Measurements from ENCODE around the gene DAP. TPM values are rescaled to one million over a fixed set of nuclear protein-coding genes. Genes with fewer than 3 reads are reported as not detected.
A peak's percentile ranks its signal among the peaks of the same experiment; 100 is the strongest.

DAP gene
- total and polyA plus RNA-seq, 2 of the 13 experiments (the other 11 are each of a cell fraction or from before 2014, with no cell fraction given), result 22.0 to 57.5 TPM

GRCh38 chr5:10740384-10740783, 20.6 kb downstream of the DAP start:
- H3K4me1 ChIP-seq (ENCODE audit: insufficient read depth, low read length), result no peaks in the 10 kb centered on the region
- POLR2A ChIA-PET, result no interaction called here
- H3K4me3 ChIP-seq (replicated peaks in 1 of 3; ENCODE audit: insufficient read depth in 1 of 3, low read depth in 2 of 3, low read length in 3 of 3), result no peak overlapping the region
- in situ Hi-C loops (cut with HindIII; ENCODE audit: extremely low pct_ligation_motif_present, low pct_unique_long_range_greater_than_20kb) (no loop called here), intact Hi-C loops (cut with micrococcal nuclease; ENCODE audit: unreplicated experiment) (no loop called here)
- peaks cover 6% of the 10 kb centered on the region; the same call in 1 of the 2 replicates for H4K20me1 ChIP-seq (ENCODE audit: insufficient read depth, low read length)
- H3K9me3 ChIP-seq (ENCODE audit: low read length), result no peaks in the 10 kb centered on the region
- no peaks in the 10 kb centered on the region for H3K27me3 ChIP-seq (ENCODE audit: control insufficient read depth in 1 of 2, insufficient read depth in 2 of 2, low read length in 2 of 2)
- no peak for FAIRE-seq
- no peak for DNase-seq (ENCODE audit: low spot score)
- WGBS (ENCODE audit: low lambda C conversion rate), result 97% methylated on average over 2 of the region's 2 CpGs
- H3K27ac ChIP-seq (ENCODE audit: extremely low read length, insufficient read depth, low read length), result no peak overlapping the region
- ATAC-seq, result no peak
- H3K36me3 ChIP-seq (replicated peaks in 1 of 2; ENCODE audit: control insufficient read depth in 1 of 2, insufficient read depth in 2 of 2, low read length in 2 of 2), result peaks cover 19 to 57% of the 10 kb centered on the region in 2 experiments
- no peak overlapping the region for H3K4me2 ChIP-seq (ENCODE audit: low read depth, low read length)
- H3K9ac ChIP-seq (ENCODE audit: insufficient read depth, low read depth, low read length), result no peak overlapping the region
- TF ChIP-seq TOE1 (CRISPR knock-in tag; IDR thresholded peaks at IDR 0.05), result no peak
- peak; percentile 98 for TF ChIP-seq ZNF317 (CRISPR knock-in tag; IDR thresholded peaks at IDR 0.05)
- TF ChIP-seq GZF1 (CRISPR knock-in tag; IDR thresholded peaks at IDR 0.05), result no peak
- no TSS peak for BruUV-seq (replicated peaks)
- H3K79me2 ChIP-seq (ENCODE audit: insufficient read depth, low read length), result peaks cover 25% of the 10 kb centered on the region
- CTCF ChIA-PET (ENCODE audit: low intra/inter-chr PET ratio, low total read pairs), result no interaction called here
- H2AFZ ChIP-seq (ENCODE audit: low read length), result no peak overlapping the region

- POLR2A ChIA-PET, result no interaction called here
- H3K4me1 ChIP-seq (ENCODE audit: insufficient read depth, low read length), result peaks cover 6% of the 10 kb centered on the region; the same call in 1 of the 2 replicates
- H3K9ac ChIP-seq (ENCODE audit: insufficient read depth, low read depth, low read length), result no peak overlapping the region
- no peaks in the 10 kb centered on the region for H3K27me3 ChIP-seq (ENCODE audit: control insufficient read depth in 1 of 2, insufficient read depth in 2 of 2, low read length in 2 of 2)
- no peak overlapping the region for H2AFZ ChIP-seq (ENCODE audit: low read length)
- ATAC-seq (no peak), DNase-seq (ENCODE audit: low spot score) (no peak), FAIRE-seq (no peak)
- H3K4me3 ChIP-seq (replicated peaks in 1 of 3; ENCODE audit: insufficient read depth in 1 of 3, low read depth in 2 of 3, low read length in 3 of 3), result no peak overlapping the region
- H3K79me2 ChIP-seq (ENCODE audit: insufficient read depth, low read length), result peaks cover 24% of the 10 kb centered on the region
- peaks cover 13 to 61% of the 10 kb centered on the region in 2 experiments for H3K36me3 ChIP-seq (replicated peaks in 1 of 2; ENCODE audit: control insufficient read depth in 1 of 2, insufficient read depth in 2 of 2, low read length in 2 of 2)
- CTCF ChIA-PET (ENCODE audit: low intra/inter-chr PET ratio, low total read pairs), result no interaction called here
- in situ Hi-C loops (cut with HindIII; ENCODE audit: extremely low pct_ligation_motif_present, low pct_unique_long_range_greater_than_20kb), result no loop called here
- no peak overlapping the region for H3K4me2 ChIP-seq (ENCODE audit: low read depth, low read length)
- no peaks in the 10 kb centered on the region for H3K9me3 ChIP-seq (ENCODE audit: low read length)
- BruUV-seq (replicated peaks), result no TSS peak
- intact Hi-C loops (cut with micrococcal nuclease; ENCODE audit: unreplicated experiment), result no loop called here
- H3K27ac ChIP-seq (ENCODE audit: extremely low read length, insufficient read depth, low read length), result no peak overlapping the region
- peaks cover 12% of the 10 kb centered on the region; the same call in 1 of the 2 replicates for H4K20me1 ChIP-seq (ENCODE audit: insufficient read depth, low read length)
- TF ChIP-seq ZNF546 (CRISPR knock-in tag; conservative IDR thresholded peaks at IDR 0.05) (no peak), TBL1XR1 (IDR thresholded peaks at IDR 0.05; ENCODE audit: borderline replicate concordance, low read length, partially characterized antibody) (no peak), AHDC1 (CRISPR knock-in tag; IDR thresholded peaks at IDR 0.05; ENCODE audit: borderline replicate concordance) (no peak), SOX5 (CRISPR knock-in tag; IDR thresholded peaks at IDR 0.05; ENCODE audit: borderline replicate concordance) (no peak), ZNF121 (CRISPR knock-in tag; IDR thresholded peaks at IDR 0.05) (no peak), EEA1 (CRISPR knock-in tag; IDR thresholded peaks at IDR 0.05; ENCODE audit: borderline replicate concordance) (no peak)
- TF ChIP-seq, protein P1, sequence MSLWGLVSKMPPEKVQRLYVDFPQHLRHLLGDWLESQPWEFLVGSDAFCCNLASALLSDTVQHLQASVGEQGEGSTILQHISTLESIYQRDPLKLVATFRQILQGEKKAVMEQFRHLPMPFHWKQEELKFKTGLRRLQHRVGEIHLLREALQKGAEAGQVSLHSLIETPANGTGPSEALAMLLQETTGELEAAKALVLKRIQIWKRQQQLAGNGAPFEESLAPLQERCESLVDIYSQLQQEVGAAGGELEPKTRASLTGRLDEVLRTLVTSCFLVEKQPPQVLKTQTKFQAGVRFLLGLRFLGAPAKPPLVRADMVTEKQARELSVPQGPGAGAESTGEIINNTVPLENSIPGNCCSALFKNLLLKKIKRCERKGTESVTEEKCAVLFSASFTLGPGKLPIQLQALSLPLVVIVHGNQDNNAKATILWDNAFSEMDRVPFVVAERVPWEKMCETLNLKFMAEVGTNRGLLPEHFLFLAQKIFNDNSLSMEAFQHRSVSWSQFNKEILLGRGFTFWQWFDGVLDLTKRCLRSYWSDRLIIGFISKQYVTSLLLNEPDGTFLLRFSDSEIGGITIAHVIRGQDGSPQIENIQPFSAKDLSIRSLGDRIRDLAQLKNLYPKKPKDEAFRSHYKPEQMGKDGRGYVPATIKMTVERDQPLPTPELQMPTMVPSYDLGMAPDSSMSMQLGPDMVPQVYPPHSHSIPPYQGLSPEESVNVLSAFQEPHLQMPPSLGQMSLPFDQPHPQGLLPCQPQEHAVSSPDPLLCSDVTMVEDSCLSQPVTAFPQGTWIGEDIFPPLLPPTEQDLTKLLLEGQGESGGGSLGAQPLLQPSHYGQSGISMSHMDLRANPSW (CRISPR knock-in tag; IDR thresholded peaks at IDR 0.05; ENCODE audit: borderline replicate concordance), result no peak
- TF ChIP-seq, protein P2, sequence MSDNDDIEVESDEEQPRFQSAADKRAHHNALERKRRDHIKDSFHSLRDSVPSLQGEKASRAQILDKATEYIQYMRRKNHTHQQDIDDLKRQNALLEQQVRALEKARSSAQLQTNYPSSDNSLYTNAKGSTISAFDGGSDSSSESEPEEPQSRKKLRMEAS (IDR thresholded peaks at IDR 0.05), result no peak
These were observed 23.2 kb downstream of the DAP start for GRCh38 chr5:10737880-10738279.

Measured in HepG2 (cell line).